AG08396 (cell line): ENCODE data around the gene ROBO3.

ENCODE experiments used
- DNase-seq: peaks from one replicate; pipeline ENCODE4 v3.0.0; 2012; ENCODE audit warnings: low spot score, mixed read lengths

The ROBO3 gene

DNA sequence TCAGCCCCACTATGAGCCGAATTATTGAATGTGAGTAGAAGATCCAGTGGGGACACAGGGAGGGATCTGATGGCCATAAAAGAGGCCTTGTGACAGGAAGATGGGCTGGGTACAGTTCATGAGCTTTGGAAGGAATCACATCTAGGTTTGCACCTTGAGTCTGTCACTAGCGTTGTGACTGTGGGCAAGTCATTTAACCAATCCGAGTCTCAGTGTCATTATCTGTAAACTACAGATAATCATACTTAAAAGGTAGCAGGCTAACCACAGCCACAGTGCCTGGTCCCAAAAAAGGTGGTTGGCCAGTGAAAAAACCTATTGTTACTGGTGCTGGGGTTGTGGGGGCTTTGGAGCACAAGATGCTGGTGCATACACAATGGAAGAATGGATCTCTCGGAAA, 57.6 kb downstream of the ROBO3 start:
- DNase-seq = no peak

DNA sequence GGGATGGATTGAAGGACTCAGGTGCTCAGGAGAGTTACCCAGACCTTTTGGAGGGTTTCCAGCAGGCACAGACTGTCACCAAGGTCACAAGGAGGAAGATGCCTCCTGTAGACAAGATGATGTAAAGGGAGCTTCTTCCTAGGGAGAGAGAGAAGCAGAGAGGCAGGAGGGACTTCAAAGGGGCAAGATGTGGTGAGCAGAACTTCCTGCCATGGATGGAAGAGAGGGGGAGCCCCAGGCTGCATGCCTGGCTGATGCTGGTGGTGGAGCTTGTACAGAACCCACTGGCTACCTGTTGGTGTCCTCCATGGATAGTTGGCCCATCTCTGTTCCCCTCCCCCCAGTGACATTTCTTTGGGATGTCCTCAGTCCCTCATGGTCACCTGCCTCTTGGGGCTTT, 58.1 kb downstream of the ROBO3 start:
- DNase-seq = no peak

DNA sequence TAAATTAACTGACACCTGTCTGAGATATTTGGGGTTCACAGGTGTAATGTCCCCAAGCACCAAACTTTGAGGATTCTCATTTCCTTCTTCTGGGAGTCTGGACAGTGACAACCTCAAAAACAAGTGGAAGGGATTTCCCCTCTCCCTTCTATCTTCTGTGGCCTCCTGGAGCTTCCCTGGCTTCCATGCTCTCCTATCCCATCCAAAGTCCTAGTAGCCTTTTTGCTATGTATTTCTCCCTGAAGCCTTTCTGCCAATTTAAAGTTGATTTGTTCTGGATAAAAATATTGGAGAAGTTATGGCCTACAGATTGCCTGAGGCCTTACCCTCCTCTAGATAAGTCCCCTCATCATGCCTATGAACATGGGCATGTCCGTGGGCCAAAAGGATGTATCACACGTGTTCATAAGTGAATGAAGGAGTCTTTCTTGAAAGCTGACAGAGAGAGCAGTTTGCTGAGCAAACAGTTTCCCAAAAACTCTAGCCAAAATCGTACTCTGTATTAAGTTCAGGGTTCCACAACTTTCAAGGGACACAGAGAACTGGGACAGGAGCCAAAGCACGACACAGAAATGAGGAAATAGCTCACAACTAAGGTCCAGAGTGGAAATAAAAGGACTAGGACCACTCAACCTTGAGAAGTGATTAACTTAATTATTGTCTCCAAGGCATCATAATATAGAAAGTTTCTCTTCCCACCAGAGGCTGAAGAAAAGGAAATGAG, 63.9 kb downstream of the ROBO3 start:
- no peak for DNase-seq

DNA sequence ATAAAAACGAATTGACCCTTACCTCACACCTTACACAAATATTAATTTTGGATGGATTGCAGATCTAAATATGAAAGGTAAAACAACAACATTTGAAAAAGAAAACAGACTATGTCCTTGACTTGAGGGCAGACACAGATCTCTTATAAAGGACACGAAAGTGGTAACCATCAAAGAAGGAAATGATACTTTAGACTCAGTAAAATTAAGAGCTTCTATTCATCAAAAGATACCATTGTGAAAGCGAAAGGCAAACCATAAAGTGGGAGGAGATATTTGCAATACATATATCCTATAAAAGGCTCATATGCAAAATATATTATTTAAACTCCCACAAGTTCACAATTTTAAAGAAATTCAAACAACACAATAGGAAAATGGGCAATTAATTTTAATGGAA, 65.6 kb downstream of the ROBO3 start:
- DNase-seq = no peak
